H9 (cell line): ENCODE results near the gene ADISSP. TPM values are rescaled to one million over a fixed set of nuclear protein-coding genes. Genes with fewer than 3 reads are reported as not detected.

Experiments used
- DNase-seq: peaks from one replicate; pipeline ENCODE4 v3.0.0-alpha.2; 2017
- H2AFZ ChIP-seq: one replicate; pipeline ENCODE4 v1.6.1; 2013; ENCODE audit warnings: mild to moderate bottlenecking, low read length, control low read depth, moderate library complexity
- H2AK5ac ChIP-seq: 2 replicates; pipeline ENCODE4 v1.6.1; 2013; ENCODE audit warnings: low read length, control low read depth, mixed read lengths; ENCODE audit not compliant: insufficient read length
- H2BK120ac ChIP-seq: one replicate; pipeline ENCODE4 v1.6.1; 2013; ENCODE audit warnings: low read depth, mild to moderate bottlenecking, low read length, control low read depth, inconsistent platforms; ENCODE audit not compliant: poor library complexity, severe bottlenecking
- H2BK12ac ChIP-seq: 2 replicates; pipeline ENCODE4 v1.6.1; 2013; ENCODE audit warnings: low read length, control low read depth, mixed read lengths, low read depth; ENCODE audit not compliant: insufficient read length
- H2BK15ac ChIP-seq: 2 replicates; pipeline ENCODE4 v1.6.1; 2013; ENCODE audit warnings: low read depth, low read length, control low read depth
- H2BK20ac ChIP-seq: one replicate; pipeline ENCODE4 v1.6.1; 2013; ENCODE audit warnings: low read depth, mild to moderate bottlenecking, low read length, control low read depth, inconsistent platforms; ENCODE audit not compliant: poor library complexity, severe bottlenecking
- H2BK5ac ChIP-seq: 2 replicates; pipeline ENCODE4 v1.6.1; 2013; ENCODE audit warnings: low read length, control low read depth, mixed read lengths; ENCODE audit not compliant: insufficient read length
- H3K14ac ChIP-seq: 2 replicates; pipeline ENCODE4 v1.6.1; 2013; ENCODE audit warnings: low read length, control low read depth; ENCODE audit not compliant: insufficient read depth
- H3K18ac ChIP-seq: 2 replicates; pipeline ENCODE4 v1.6.1; 2013; ENCODE audit warnings: low read depth, mild to moderate bottlenecking, mixed read lengths, low read length, control low read depth; ENCODE audit not compliant: insufficient read length
- H3K23ac ChIP-seq: 2 replicates; pipeline ENCODE4 v1.6.1; 2013; ENCODE audit warnings: low read length, control low read depth, mixed read lengths, low read depth; ENCODE audit not compliant: insufficient read length
- H3K23me2 ChIP-seq: 2 replicates; pipeline ENCODE4 v1.6.1; 2013; ENCODE audit warnings: low read depth, mild to moderate bottlenecking, mixed read lengths, low read length, control low read depth; ENCODE audit not compliant: insufficient read length, poor library complexity, severe bottlenecking
- H3K27ac ChIP-seq: 2 replicates; pipeline ENCODE4 v1.5.1; 2013; ENCODE audit warnings: low read length, control low read depth, mixed read lengths, low read depth; ENCODE audit not compliant: insufficient read length
- H3K27me3 ChIP-seq: 2 replicates; pipeline ENCODE4 v1.6.1; 2013; ENCODE audit warnings: low read length, control low read depth, inconsistent platforms; ENCODE audit not compliant: insufficient read depth
- H3K4ac ChIP-seq: 2 replicates; pipeline ENCODE4 v1.6.1; 2013; ENCODE audit warnings: low read depth, mild to moderate bottlenecking, control low read depth, inconsistent platforms, low read length, moderate library complexity
- H3K4me1 ChIP-seq: 2 replicates; pipeline ENCODE4 v1.6.1; 2013; ENCODE audit warnings: low read length, control low read depth, inconsistent platforms; ENCODE audit not compliant: insufficient read depth
- H3K4me2 ChIP-seq: 2 replicates; pipeline ENCODE4 v1.6.1; 2013; ENCODE audit warnings: low read length, control low read depth, mixed read lengths; ENCODE audit not compliant: insufficient read length, insufficient read depth
- H3K56ac ChIP-seq: 2 replicates; pipeline ENCODE4 v1.6.1; 2013; ENCODE audit warnings: low read depth, mild to moderate bottlenecking, mixed read lengths, low read length, control low read depth; ENCODE audit not compliant: insufficient read length
- H3K79me1 ChIP-seq: 2 replicates; pipeline ENCODE4 v1.6.1; 2013; ENCODE audit warnings: low read depth, mild to moderate bottlenecking, moderate library complexity, low read length, control low read depth, inconsistent platforms; ENCODE audit not compliant: insufficient read depth, poor library complexity, severe bottlenecking
- H3K79me2 ChIP-seq: 2 replicates; pipeline ENCODE4 v1.6.1; 2013; ENCODE audit warnings: low read length, control low read depth, inconsistent platforms; ENCODE audit not compliant: insufficient read depth
- H3K9ac ChIP-seq: 2 replicates; pipeline ENCODE4 v1.6.1; 2013; ENCODE audit warnings: low read length, control low read depth, mixed read lengths; ENCODE audit not compliant: insufficient read length; ENCODE audit errors: extremely low read depth
- H3K9me3 ChIP-seq: one replicate; pipeline ENCODE4 v1.6.1; 2013; ENCODE audit warnings: low read depth, low read length, inconsistent platforms; ENCODE audit not compliant: control insufficient read depth
- H3T11ph ChIP-seq: one replicate; pipeline ENCODE4 v1.6.1; 2013; ENCODE audit warnings: mild to moderate bottlenecking, low read length, control low read depth, inconsistent platforms
- H4K20me1 ChIP-seq: one replicate; pipeline ENCODE4 v1.6.1; 2013; ENCODE audit not compliant: control insufficient read depth, insufficient read length, insufficient read depth
- H4K5ac ChIP-seq: 2 replicates; pipeline ENCODE4 v1.6.1; 2013; ENCODE audit warnings: low read depth, mild to moderate bottlenecking, mixed read lengths, low read length, control low read depth; ENCODE audit not compliant: insufficient read length
- H4K8ac ChIP-seq: replicated peaks from 2 replicates; pipeline ENCODE4 v1.6.1; 2013; ENCODE audit warnings: low read length, control low read depth, mixed read lengths, low read depth; ENCODE audit not compliant: insufficient read length
- H4K91ac ChIP-seq: 2 replicates; pipeline ENCODE4 v1.6.1; 2013; ENCODE audit warnings: low read depth, mild to moderate bottlenecking, moderate library complexity, mixed read lengths, low read length, control low read depth; ENCODE audit not compliant: insufficient read length
- H3K27ac Mint-ChIP-seq, 3 experiments: 2 replicates in 2 of 3; 3 replicates in 1 of 3; pipeline ENCODE4 v1.8.0; 2020 to 2021; ENCODE audit warnings: mixed read lengths in 3 of 3, mild to moderate bottlenecking in 1 of 3, moderate library complexity in 1 of 3
- H3K27me3 Mint-ChIP-seq: 2 replicates; pipeline ENCODE4 v1.8.0; 2021; ENCODE audit warnings: low read depth, mild to moderate bottlenecking, moderate library complexity, mixed read lengths
- H3K36me3 Mint-ChIP-seq, 3 experiments: 2 replicates in 2 of 3; 3 replicates in 1 of 3; pipeline ENCODE4 v1.8.0; 2020 to 2021; ENCODE audit warnings: low read depth in 3 of 3, mixed read lengths in 3 of 3; ENCODE audit not compliant: insufficient read depth in 1 of 3
- H3K4me1 Mint-ChIP-seq, 2 experiments: 2 replicates each; pipeline ENCODE4 v1.8.0; 2020; ENCODE audit warnings: mixed read lengths in 2 of 2
- H3K4me3 Mint-ChIP-seq, 2 experiments: 2 replicates in 1 of 2; 3 replicates in 1 of 2; pipeline ENCODE4 v1.8.0; 2020 to 2021; ENCODE audit warnings: mild to moderate bottlenecking in 2 of 2, mixed read lengths in 2 of 2, moderate library complexity in 1 of 2
- H3K9me3 Mint-ChIP-seq, 2 experiments: 2 replicates in 1 of 2; 3 replicates in 1 of 2; pipeline ENCODE4 v1.8.0; 2020; ENCODE audit warnings: mild to moderate bottlenecking in 2 of 2, mixed read lengths in 2 of 2, moderate library complexity in 1 of 2
- CTCF ChIP-seq: fragments of 200-600 bp; sonication (generic); conservative IDR thresholded peaks from 3 replicates; pipeline ENCODE4 v1.8.0; 2021; ENCODE audit warnings: antibody characterized with exemption, mild to moderate bottlenecking
- WGBS: extraction: QIAGEN DNeasy Blood & Tissue Kit; methylation state at CpG from one replicate; pipeline ENCODE4 v1.1.7; 2013; ENCODE audit warnings: missing lambda C conversion rate, low lambda C conversion rate, mixed read lengths; ENCODE audit not compliant: insufficient read length; ENCODE audit errors: extremely low coverage; 5-methylcytosine and 5-hydroxymethylcytosine counted together
- total RNA-seq: library from RNA; stranded (reverse); gene quantifications from 2 replicates; pipeline ENCODE4 v1.2.1, GENCODE V29; 2021

ADISSP gene
- total RNA-seq, 1 experiment from 2014 or later, result 80.9 TPM

DNA sequence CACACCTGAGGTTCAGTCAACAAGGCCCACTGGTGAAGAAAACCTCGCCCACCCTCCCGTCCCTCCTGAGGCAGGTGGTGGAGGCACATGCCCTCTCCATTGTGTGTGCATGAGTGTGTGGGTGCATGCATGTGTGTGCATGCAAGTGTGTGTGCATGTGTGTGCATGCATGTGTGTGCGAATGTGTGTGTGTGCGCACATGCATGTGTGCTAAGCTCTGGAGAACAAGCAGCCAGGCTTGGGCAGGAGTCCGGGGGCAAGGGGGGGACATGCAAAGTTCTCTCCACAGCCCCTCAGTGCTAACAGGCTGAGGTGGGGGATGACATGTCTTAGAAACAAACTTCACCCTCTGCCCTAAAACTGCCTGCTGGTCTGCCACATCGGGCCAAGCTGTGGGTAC, 38.2 kb downstream of the ADISSP start:
- no peaks in the 10 kb centered on the region for H3K79me2 ChIP-seq
- H4K91ac ChIP-seq, result no peak overlapping the region
- no peaks in the 10 kb centered on the region for H3K23me2 ChIP-seq
- no peak overlapping the region for H2BK15ac ChIP-seq
- H3K9ac ChIP-seq, result no peak overlapping the region
- peak overlapping the region in 1 of 2 experiments; percentile 59; a peak in 1 of 5 replicates for H3K4me3 Mint-ChIP-seq
- peak; percentile 16 for DNase-seq
- no peak overlapping the region for H2BK5ac ChIP-seq
- H3K4me1 Mint-ChIP-seq, result peaks cover 5 to 25% of the 10 kb centered on the region in 2 experiments
- no peak overlapping the region for H3K4ac ChIP-seq
- H3T11ph ChIP-seq, result no peak overlapping the region
- H2BK120ac ChIP-seq, result no peak overlapping the region
- WGBS, result no CpG with 5 or more reads among the region's 6 CpGs
- H3K18ac ChIP-seq, result no peak overlapping the region
- no peak overlapping the region for H3K27ac Mint-ChIP-seq
- H4K20me1 ChIP-seq, result no peaks in the 10 kb centered on the region
- no peak overlapping the region for H3K56ac ChIP-seq
- H3K79me1 ChIP-seq, result no peaks in the 10 kb centered on the region
- no peak overlapping the region for H2AK5ac ChIP-seq
- H3K27me3 ChIP-seq, result no peaks in the 10 kb centered on the region; the same call in 1 of the 2 replicates
- no peak overlapping the region for H4K5ac ChIP-seq
- H3K4me1 ChIP-seq, result no peaks in the 10 kb centered on the region
- H3K36me3 Mint-ChIP-seq, result no peaks in the 10 kb centered on the region
- H3K9me3 ChIP-seq, result no peaks in the 10 kb centered on the region
- no peak overlapping the region for H3K27ac ChIP-seq
- H3K23ac ChIP-seq, result no peak overlapping the region
- no peak overlapping the region for H2AFZ ChIP-seq
- H3K27me3 Mint-ChIP-seq, result peaks cover 67% of the 10 kb centered on the region
- no peak overlapping the region for H2BK20ac ChIP-seq
- peaks cover 0 to 3% of the 10 kb centered on the region in 2 experiments; a peak in 2 of 5 replicates for H3K9me3 Mint-ChIP-seq
- no peak overlapping the region for H4K8ac ChIP-seq
- TF ChIP-seq CTCF, result no peak
- H3K4me2 ChIP-seq, result no peak overlapping the region
- H3K14ac ChIP-seq, result no peak overlapping the region
- no peak overlapping the region for H2BK12ac ChIP-seq
